ENCODE results near the gene NR5A2.
A peak's percentile ranks its signal among the peaks of the same experiment; 100 is the strongest.

The NR5A2 gene

GRCh38 chr1:200147094-200147493 is 119.6 kb downstream of the NR5A2 start:
- DNase-seq (ENCODE audit: low read depth) = no peak
- TF ChIP-seq CTCF (conservative IDR thresholded peaks at IDR 0.05; ENCODE audit: low read length) = no peak
- no peak overlapping the region for H3K4me3 ChIP-seq (ENCODE audit: low read length)

GRCh38 chr1:200147742-200148141 is 120.2 kb downstream of the NR5A2 start:
- no peak for DNase-seq (ENCODE audit: low read depth)
- no peak overlapping the region for H3K4me3 ChIP-seq (ENCODE audit: low read length)
- no peak for TF ChIP-seq CTCF (conservative IDR thresholded peaks at IDR 0.05; ENCODE audit: low read length)

GRCh38 chr1:200150006-200150405 is 122.5 kb downstream of the NR5A2 start:
- TF ChIP-seq CTCF (conservative IDR thresholded peaks at IDR 0.05; ENCODE audit: low read length) = no peak

GRCh38 chr1:200150721-200151120 is 123.2 kb downstream of the NR5A2 start:
- no peak overlapping the region for H3K4me3 ChIP-seq (ENCODE audit: low read length)
- peak; percentile 66 for DNase-seq (ENCODE audit: low read depth)
- no peak for TF ChIP-seq CTCF (conservative IDR thresholded peaks at IDR 0.05; ENCODE audit: low read length)

More at GRCh38 chr1:200150006-200150405, 122.5 kb downstream of the NR5A2 start:
- no peak for DNase-seq (ENCODE audit: low read depth)
- H3K4me3 ChIP-seq (ENCODE audit: low read length) = no peak overlapping the region

GRCh38 chr1:200152336-200152735 is 124.8 kb downstream of the NR5A2 start:
- no peak overlapping the region for H3K4me3 ChIP-seq (ENCODE audit: low read length)
- no peak for DNase-seq (ENCODE audit: low read depth)
- no peak for TF ChIP-seq CTCF (conservative IDR thresholded peaks at IDR 0.05; ENCODE audit: low read length)

GRCh38 chr1:200153277-200154055 is 126.0 kb downstream of the NR5A2 start:
- H3K4me3 ChIP-seq (ENCODE audit: low read length) = no peak overlapping the region
- no peak for TF ChIP-seq CTCF (conservative IDR thresholded peaks at IDR 0.05; ENCODE audit: low read length)
- DNase-seq (ENCODE audit: low read depth) = no peak

- no peak for DNase-seq (ENCODE audit: low read depth)
- H3K4me3 ChIP-seq (ENCODE audit: low read length) = no peak overlapping the region
- TF ChIP-seq CTCF (conservative IDR thresholded peaks at IDR 0.05; ENCODE audit: low read length) = no peak
Measured at GRCh38 chr1:200154069-200154767, 126.7 kb downstream of the NR5A2 start.

All from AG10803 (cell line).